ENCODE results near the gene XPNPEP1.

The XPNPEP1 gene

DNA sequence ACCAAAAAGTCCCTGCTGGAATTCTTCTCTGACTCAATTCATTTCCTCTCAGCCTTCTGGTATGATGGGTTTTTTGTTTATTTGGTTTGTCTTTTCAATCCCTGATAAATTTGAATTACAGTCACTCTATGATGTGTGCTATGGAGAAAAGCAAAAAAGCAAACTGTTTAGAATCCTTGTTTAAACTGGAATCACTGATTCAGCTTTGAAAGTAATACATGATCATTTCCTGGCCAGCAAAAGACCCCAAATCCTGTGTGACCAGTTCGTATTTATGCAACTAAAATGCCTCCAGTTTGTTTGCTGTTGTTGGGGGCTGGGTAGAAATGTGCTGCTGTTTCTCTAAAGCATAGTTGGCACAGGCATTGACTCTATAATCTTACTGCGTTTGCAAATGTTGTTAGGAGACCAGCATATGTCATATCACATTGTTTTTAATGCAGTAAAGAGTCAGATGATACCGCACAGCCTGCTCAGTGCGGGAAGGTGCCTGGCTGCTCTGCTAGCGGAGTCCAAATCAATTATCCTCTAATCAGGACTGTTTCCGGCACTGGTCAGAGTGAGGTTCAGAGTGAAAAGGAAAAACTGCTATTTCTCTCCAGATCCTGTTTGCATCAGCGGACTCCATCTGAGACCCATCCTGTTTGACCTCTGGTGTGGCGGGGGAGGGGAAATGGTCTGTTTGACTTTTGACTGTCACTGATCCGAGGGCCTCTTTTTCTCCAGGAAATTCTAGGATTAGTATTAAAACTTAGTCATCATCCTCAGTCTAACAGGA, 43.8 kb upstream of the XPNPEP1 start:
- peak overlapping the region; percentile 1 for H3K4me3 ChIP-seq (ENCODE audit: low read depth, low read length)
- DNase-seq (ENCODE audit: low read depth): peak; percentile 73
- TF ChIP-seq, protein P1, sequence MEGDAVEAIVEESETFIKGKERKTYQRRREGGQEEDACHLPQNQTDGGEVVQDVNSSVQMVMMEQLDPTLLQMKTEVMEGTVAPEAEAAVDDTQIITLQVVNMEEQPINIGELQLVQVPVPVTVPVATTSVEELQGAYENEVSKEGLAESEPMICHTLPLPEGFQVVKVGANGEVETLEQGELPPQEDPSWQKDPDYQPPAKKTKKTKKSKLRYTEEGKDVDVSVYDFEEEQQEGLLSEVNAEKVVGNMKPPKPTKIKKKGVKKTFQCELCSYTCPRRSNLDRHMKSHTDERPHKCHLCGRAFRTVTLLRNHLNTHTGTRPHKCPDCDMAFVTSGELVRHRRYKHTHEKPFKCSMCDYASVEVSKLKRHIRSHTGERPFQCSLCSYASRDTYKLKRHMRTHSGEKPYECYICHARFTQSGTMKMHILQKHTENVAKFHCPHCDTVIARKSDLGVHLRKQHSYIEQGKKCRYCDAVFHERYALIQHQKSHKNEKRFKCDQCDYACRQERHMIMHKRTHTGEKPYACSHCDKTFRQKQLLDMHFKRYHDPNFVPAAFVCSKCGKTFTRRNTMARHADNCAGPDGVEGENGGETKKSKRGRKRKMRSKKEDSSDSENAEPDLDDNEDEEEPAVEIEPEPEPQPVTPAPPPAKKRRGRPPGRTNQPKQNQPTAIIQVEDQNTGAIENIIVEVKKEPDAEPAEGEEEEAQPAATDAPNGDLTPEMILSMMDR (conservative IDR thresholded peaks at IDR 0.05; ENCODE audit: low read depth, low read length): no peak

GRCh38 chr10:109964318-109964717, 41.0 kb upstream of the XPNPEP1 start:
- no peak for DNase-seq (ENCODE audit: low read depth)
- H3K4me3 ChIP-seq (ENCODE audit: low read depth, low read length): no peak overlapping the region
- TF ChIP-seq, protein P1 (conservative IDR thresholded peaks at IDR 0.05; ENCODE audit: low read depth, low read length): no peak

DNA sequence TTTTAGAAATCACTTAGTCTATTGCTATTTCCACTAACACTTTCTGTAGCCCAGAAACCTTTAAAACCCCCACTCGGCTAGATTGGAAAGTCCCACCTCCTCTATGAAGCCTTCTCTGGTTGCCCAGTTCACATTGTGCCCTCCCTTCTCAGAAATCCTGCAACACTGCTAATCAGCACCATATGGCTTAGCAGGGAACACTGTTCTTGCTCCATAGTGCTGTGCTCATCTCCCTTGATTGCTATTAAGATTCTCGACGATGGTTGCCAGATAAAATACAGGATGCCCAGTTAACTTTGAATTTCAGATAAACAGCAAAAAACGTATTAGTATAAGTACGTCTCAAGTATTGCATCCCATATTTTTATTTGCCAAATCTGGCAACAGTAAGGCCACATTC, 40.1 kb upstream of the XPNPEP1 start:
- DNase-seq (ENCODE audit: low read depth): peak; percentile 66
- no peak overlapping the region for H3K4me3 ChIP-seq (ENCODE audit: low read depth, low read length)
- TF ChIP-seq, protein P1 (conservative IDR thresholded peaks at IDR 0.05; ENCODE audit: low read depth, low read length): no peak

DNA sequence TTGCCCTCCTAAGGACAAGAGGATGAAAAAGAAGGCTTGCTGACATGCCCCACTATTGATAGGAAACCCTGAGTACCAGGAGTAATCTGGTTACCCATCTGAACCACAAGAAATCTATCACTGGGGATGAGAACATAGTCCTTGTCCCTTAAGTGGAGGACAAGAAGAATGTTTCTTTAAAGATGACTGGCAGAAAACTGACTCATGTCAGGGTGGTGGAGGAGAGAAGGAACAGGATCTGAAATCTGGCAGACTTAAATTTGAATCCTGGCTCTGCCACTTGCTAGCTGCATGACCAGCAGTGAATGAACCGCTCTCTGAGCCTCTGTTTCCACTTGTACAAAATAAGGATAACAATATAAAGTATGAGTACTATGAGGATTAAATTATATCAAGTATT, 38.9 kb upstream of the XPNPEP1 start:
- TF ChIP-seq, protein P1 (conservative IDR thresholded peaks at IDR 0.05; ENCODE audit: low read depth, low read length): no peak
- DNase-seq (ENCODE audit: low read depth): no peak

DNA sequence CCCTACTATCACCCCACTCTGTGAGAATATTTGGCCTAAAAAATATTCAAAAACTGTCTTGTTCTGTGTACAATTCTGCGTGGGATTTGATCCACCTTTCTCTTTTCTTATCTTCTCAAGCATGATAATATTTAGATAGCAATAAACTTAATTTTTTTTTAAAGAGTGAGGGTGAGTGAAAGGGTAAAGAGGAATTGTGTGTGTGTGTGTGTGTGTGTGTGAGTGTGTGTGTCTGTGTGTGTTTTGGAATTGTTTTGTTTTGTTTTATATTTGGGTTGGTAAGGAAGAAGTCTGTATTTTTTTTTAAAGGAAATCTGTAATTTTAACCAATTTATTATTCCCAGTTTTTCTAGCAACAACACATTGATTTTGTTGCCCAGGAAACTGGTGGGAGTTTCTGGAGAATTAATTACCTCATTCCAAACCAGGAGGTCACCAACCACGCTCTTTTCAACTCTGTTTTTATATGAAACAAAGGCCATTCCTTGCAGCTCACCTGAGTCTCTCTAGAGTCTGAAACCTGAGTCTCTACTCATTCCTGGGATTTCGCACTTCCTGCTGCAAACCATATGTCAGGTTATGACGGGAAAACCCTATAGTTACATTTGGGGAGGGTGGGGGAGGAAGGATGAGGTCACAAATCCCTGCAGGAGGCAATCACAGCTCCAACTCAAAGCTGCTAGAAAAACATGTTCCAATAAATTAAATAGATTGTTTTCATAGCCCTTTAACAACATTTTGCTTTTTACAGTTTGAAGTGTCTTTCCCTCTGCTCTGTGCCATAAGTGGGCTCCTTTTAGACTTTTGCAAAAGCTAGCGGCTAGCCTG, 38.1 kb upstream of the XPNPEP1 start:
- TF ChIP-seq, protein P1 (conservative IDR thresholded peaks at IDR 0.05; ENCODE audit: low read depth, low read length): no peak
- no peak overlapping the region for H3K4me3 ChIP-seq (ENCODE audit: low read depth, low read length)
- DNase-seq (ENCODE audit: low read depth): peak; percentile 62

More for the DNA sequence above, 38.9 kb upstream of the XPNPEP1 start:
- no peak overlapping the region for H3K4me3 ChIP-seq (ENCODE audit: low read depth, low read length)

DNA sequence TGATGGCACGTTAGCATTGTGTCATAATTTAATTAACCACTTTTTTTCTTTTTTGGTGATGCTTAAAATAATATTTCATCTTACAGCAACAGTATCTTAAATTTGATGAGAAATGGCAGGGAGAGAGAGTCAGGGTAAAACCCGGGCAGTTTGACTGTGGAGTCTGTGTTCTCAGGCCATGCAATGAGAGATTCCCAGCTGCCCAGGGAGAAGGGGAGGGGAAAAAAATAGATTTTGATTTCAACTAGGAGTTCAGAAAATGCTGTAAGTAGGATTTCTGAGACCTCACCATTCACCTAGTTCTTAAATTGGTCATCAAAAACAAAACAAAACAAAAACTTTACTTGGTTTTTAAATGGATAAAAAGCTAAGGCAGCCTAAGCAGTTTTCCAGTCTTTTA, 37.4 kb upstream of the XPNPEP1 start:
- TF ChIP-seq, protein P1 (conservative IDR thresholded peaks at IDR 0.05; ENCODE audit: low read depth, low read length): no peak
- H3K4me3 ChIP-seq (ENCODE audit: low read depth, low read length): no peak overlapping the region
- DNase-seq (ENCODE audit: low read depth): no peak

Data from choroid plexus epithelial cell (primary cell).